Measurements from ENCODE around the gene RNF213. TPM values are rescaled to one million over a fixed set of nuclear protein-coding genes. Genes with fewer than 3 reads are reported as not detected.
A peak's percentile ranks its signal among the peaks of the same experiment; 100 is the strongest.

Gene RNF213
- polyA plus RNA-seq, 1 donor, result 31.0 TPM

DNA sequence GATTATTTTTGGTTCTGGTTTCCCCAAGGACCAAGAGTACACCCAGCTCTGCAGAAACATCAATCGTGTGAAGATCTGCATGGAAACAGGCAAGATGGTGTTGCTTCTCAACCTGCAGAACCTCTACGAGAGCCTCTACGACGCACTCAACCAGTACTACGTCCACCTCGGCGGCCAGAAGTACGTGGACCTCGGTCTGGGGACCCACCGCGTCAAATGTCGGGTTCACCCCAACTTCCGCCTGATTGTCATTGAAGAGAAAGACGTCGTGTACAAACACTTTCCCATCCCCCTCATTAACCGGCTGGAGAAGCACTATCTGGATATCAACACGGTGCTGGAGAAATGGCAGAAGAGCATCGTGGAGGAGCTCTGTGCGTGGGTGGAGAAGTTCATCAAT, 86.9 kb downstream of the RNF213 start:
- DNase-seq (ENCODE audit: low read depth), result no peak

DNA sequence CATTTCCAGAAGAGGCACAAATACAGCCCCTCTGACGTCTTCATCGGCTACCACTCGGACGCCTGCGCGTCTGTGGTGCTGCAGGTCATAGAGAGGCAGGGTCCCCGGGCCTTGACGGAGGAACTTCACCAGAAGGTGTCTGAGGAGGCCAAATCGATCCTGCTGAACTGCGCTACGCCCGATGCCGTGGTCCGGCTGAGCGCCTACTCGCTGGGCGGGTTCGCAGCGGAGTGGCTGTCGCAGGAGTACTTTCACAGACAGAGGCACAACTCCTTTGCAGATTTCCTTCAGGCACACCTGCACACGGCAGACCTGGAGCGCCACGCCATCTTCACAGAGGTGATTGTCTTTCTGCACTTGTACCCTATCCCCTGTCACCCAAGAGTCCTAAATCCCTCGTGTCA, 87.3 kb downstream of the RNF213 start:
- no peak for DNase-seq (ENCODE audit: low read depth)

DNA sequence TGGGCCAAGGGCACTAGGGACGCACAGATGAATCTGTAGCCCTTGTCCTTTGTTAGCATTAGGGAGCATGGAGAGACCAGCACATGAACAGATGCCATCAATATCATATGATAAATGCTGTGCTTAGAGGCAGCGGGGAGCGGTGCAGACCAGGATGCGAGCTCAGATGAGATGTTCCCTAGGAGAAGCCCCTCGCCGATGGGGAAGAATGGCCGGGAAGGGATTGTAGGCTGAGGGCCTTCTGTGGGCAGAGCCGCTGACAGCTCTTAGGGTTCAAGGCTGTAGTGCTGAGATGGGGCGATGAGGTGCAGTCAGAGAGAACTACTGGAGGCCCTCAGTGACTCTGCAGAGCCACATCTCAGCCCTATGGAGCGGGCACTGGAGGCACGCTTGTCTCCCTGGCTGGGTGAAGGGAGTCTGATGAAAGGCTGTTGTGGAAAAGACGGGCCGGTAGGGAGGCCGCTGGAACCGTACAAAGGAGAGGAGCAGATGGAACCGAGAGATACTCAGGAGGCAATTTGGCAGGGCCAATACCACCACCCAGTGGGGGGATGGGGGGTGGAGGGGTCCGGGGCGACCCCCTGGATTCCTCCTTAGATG, 88.0 kb downstream of the RNF213 start:
- no peak for DNase-seq (ENCODE audit: low read depth)

DNA sequence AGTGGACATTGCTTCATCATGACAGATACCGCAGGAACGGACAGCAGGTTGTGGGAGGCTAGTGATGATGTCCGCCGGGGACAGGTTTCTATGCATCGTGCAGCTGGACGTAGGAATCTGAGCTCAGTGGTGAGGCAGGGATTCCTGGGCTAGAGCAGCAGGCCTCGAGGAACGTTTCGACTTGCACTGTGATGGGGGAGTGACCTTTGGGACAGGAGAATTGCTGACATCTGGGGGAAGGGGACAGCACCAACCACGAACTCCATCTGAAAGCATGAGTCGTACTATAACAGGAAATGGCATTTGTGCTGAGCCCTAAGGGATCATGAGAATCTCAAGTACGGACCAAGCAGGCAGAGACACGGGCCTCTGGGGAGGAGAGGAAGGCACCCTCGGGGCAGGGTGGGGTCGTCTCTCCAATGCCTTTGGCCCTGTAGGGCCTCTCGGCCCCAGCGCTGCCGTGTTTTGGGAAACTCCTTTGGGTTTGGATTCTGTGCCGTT, 88.5 kb downstream of the RNF213 start:
- DNase-seq (ENCODE audit: low read depth), result no peak

DNA sequence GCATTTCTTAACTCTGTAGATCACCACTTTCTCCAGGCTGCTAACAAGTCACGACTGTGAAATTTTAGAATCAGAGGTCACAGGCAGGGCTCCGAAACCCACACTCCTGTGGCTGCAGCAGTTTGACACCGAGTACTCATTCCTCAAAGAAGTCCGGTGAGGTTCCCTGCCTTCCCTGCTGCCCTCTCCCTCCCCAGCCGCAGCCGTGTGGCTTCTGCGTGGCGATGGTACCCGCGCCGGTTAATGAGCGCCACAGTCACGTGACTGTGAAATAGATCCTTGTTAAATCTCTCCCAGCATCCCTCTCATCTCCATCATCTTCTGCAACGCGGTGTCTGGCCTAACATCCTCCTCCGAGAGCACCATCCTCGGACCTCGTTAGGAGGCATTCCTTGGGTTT, 89.1 kb downstream of the RNF213 start:
- DNase-seq (ENCODE audit: low read depth), result no peak

DNA sequence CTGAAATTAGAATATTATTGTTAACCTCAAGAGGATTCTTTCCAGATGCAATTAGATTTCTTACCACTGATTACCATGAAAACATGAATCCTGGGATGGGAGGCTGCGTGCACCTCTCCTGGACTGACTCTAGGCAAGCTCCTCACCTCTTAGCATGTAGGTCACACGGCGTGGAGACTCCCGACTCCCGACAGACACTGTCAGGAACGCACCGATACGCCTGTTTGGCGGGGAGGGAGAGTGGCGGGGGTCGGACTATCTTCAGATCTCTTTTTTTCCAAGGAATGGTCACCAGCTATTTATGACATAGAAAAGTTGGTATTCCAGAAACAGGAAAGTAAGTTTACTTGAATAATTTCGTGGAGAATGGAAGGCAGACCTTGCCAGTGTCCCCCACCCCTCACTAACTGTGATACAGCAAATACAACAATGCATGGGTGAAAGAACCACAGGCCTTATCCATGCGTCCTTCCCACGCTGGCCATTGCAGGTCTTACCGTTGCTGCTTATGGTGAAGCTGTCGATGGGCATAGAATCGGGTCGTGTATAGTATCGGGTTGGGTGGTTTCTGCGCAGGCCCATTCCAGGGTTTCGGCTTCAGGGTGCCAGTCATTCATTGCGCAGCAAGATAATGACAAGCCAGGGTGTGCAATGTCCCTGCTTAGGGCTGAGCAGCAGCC, 91.7 kb downstream of the RNF213 start:
- DNase-seq (ENCODE audit: low read depth), result no peak

DNA sequence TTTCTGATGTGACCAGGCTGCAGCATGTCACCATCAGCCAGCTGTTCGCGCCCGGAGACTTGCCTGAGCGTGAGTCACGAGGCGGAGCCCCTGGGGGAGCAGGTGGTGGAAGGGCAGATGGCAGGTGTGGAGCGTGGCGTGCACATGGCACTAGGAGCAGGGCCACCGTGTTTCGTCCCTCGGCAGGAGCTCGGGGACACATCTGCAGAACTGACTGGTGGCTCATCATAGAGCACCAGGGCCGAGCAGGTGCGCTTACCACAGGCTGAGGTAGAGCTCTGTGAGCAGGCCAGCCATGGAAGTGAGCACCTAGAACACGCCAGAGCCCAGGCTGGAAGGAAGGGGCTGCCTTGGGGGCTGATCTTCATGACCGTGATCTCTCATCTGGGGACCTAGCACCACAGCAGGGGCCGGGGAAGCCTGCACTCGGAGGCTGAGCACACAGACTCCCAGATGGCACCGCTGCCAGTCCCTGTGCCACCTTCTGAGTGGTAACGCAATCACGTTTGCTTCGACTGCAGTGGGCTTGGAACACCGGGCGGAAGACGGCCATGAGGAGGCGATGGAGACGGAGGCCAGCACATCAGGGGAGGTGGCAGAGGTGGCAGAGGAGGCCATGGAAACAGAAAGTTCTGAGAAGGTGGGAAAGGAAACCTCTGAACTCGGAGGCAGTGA, 92.5 kb downstream of the RNF213 start:
- DNase-seq (ENCODE audit: low read depth), result no peak

DNA sequence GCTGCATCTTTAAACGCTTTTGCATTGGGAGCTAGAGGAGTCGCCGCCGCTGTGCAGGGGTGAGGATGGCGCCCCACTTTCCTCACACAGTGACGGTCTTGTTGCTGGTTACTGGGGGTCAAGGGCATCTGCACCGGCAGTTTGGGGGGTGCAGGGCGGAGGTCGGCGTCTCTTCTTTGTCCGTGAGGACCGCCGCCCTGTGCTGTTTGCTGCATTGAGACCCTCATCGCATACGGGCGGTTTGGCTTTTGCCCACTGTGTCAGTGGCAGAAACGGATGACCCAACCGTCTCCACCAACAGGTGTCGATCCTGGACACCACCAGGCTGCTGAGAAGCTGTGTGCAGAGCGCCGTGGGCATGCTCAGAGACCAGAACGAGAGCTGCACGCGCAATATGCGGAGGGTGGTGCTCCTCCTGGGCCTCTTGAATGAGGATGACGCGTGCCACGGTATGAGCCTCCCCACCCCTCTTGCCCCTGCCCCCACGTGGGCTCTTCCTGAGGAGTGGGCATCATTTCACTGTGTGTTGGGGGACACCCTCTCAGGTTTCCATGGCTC, 93.1 kb downstream of the RNF213 start:
- no peak for DNase-seq (ENCODE audit: low read depth)

DNA sequence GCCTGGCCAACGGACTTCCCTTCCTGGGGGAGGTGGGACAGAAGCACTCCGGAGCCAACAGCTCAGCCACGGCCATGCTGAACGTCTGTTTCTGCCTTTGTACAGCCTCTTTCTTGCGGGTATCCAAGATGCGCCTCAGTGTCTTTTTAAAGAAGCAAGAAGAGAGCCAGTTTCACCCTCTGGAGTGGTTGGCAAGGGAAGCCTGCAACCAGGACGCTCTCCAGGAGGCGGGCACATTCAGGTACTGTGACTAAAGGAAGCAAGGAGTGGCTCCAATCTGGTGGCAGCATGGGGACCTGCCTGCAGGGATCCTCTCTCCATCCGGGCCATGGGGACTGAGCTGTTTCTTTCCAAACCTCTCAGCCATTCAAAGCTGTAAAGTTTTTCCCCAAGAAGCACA, 93.7 kb downstream of the RNF213 start:
- DNase-seq (ENCODE audit: low read depth), result no peak

DNA sequence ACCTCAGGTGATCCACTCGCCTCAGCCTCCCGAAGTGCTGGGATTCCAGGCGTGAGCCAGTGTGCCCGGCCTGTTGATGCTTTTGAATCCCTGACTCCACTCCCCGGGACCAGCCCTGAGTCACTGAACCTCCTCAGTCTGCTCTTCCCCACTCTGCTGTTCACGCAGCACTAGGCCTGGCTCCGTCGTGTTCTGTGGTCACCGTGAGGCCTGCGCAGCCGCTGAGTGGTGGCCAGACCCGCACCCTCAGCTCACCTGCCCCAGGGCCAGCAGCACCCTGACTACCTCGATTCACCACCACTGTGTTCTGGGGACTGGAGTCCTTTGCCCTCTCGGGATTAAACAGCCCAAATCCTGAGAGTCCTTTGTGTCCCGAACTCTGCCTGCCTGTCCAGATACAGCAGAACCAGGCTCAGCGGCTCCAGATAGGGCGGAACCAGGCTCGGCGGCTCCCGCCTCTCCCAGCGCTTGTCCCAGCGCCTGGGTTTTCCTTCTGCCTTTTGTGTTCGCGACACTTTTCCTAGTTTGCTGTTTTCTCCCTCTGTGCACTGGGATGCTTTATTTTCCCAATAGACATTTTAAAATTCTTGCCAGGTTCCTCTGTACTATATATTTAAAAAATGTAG, 95.7 kb downstream of the RNF213 start:
- DNase-seq (ENCODE audit: low read depth), result no peak

DNA sequence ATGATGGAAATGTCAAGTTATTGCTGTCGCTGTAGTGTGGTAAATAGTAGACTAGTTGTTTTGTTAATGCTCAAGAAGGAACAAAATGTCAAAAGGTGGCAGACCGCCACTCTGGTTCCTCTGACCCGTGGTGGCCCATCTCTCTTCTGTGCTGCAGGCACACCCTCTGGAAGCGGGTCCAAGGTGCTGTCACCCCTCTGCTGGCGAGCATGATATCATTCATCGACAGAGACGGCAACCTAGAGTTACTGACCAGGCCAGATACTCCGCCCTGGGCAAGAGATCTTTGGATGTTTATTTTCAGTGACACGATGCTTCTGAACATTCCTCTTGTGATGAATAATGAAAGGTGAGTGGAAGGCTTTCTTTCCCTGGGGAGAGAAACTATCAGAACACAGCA, 97.5 kb downstream of the RNF213 start:
- DNase-seq (ENCODE audit: low read depth), result no peak

DNA sequence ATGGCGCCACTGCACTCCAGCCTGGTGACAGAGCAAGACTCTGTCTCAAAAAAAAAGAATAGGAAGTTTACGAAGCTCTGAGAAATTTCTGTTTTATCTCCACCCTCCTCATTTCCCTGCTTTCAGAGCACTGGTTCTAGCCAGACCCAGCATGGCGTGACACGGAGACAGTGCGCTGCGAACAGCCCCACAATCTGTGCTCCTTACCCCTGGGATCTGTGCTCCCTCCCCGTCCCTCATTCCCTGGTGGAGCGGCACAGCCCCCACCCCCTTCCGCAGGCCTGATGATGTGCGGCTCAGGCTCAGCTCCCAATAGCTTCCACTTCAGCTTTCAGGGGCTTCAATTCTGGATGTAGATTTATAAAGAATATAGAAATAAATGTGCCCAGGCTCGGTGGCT, 98.2 kb downstream of the RNF213 start:
- no peak for DNase-seq (ENCODE audit: low read depth)

DNA sequence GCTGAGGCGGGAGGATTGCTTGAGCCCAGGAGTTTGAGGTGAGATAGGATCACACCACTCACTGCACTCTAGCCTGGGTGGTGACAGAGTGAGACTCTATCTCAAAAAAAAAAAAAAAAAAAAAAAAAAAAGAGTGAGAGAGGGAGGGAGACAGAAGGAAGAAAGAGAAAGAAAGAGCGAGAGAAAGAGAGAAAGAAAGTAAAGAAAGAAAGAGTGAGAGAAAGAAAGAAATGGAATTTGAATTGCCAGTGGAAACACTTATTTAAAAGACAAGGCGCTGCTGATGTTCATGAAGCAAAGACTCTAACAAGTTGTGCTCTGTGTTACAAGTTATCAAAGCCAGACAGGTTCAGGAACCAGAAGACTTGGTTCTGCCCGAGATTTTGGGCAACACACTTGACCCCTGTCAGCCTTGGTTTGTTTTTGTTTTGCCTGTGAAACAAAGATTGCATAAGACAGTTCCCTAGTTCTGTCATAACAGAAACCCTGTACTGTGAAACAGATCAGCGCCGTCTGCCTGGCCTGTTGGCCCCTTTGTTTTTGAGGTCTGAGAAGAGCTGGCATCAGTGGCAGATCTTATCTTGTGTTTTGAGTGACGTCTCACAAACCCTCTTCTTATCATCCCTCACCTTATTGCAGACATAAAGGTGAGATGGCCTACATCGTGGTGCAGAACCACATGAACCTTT, 98.9 kb downstream of the RNF213 start:
- no peak for DNase-seq (ENCODE audit: low read depth)

DNA sequence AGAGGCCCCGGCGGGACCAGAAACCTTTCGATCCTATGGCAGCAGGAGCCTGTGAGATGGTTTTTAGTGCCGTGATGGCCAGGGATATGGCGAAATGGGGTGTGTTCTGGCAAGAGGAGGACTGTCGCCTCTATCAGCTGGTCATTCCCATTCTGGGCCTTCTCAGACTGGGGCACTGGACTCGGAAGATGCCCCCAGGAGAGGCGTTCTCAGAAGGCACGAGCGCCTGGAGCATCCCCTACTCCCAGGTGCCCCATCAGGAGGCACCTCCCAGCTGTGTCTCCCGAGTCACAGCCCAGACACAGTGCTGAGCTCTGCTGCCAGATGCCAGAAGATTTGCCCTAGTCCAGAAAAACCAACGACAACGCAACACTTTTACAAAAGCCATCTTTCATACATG, 99.7 kb downstream of the RNF213 start:
- no peak for DNase-seq (ENCODE audit: low read depth)

DNA sequence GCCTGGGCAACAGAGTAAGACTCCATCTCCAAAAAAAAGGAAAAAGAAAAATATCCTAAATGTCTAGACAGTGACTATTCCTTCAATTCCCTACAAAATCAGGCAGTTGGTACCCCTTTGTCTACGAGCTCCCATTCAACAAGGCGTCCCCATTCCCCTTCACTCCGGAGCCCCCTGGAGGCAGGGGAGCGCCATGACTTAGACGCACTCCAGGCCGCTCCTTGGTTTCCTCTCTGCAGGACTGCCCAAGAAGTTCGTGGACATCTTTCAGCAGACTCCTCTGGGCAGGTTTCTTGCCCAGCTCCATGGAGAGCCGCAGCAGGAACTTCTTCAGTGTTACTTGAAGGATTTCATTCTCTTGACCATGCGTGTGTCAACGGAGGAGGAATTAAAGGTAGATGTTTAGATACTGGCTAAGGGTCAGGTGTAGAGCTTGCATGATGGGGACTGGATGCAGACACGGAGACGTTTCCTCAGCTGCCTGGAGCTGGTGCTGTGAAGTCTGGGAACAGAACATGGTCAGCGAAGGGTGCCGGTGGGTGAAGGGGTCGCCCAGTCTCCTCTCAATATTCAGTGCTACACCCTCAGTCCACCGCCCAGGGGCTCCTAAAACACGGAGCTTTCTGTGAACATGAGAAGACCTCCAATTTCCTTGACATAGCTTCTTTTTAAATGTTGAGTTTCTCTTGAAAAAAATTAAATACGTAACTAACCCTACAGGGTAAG, 101.0 kb downstream of the RNF213 start:
- no peak for DNase-seq (ENCODE audit: low read depth)

DNA sequence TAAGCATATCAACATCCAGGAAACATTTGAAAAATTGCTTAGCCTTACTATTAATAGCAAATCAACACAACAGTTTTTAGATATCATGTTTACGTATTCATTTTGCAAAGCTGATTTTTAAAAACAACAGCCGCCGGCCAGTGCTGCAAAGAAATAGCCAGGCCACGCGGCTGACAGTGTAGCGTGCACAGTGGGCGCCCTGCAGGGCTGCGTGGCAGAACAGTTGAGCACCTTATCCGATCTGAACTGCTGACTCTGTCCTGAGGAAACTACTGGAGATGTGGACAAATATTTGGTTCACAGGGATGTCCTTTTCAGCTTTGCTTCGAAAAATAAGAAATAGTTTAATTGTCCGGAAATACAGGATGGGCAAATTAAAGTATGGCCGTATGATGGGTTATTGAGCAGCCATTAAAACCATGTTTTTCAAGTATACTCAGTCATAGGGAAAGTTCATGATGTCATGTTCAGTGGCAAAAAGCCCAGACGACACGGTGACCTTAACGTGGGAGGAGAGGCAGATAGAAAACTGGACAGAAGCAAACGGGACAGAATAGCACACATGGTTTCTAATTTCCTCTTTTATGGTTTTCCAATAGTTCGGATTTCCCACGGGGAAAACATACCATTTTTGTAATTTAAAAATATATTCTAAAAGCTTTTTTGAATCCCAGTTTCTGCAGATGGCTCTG, 101.9 kb downstream of the RNF213 start:
- DNase-seq (ENCODE audit: low read depth), result peak; percentile 29

DNA sequence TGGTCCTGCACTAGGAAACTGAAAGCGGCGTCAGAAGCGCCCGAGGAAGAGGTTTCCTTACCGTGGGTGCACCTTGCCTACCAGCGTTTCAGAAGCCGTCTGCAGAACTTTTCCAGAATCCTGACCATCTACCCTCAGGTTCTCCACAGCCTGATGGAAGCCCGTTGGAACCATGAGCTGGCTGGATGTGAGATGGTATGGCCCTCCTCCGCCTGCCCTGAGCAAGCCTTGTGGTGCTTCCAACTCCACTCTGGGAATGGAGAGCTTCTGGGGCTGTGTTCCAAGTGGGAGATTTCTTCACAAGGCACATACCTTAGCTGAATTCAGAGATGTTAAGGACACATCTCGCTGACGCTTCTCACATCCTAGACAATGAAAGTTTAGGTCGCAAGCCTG, 102.5 kb downstream of the RNF213 start:
- DNase-seq (ENCODE audit: low read depth), result no peak

DNA sequence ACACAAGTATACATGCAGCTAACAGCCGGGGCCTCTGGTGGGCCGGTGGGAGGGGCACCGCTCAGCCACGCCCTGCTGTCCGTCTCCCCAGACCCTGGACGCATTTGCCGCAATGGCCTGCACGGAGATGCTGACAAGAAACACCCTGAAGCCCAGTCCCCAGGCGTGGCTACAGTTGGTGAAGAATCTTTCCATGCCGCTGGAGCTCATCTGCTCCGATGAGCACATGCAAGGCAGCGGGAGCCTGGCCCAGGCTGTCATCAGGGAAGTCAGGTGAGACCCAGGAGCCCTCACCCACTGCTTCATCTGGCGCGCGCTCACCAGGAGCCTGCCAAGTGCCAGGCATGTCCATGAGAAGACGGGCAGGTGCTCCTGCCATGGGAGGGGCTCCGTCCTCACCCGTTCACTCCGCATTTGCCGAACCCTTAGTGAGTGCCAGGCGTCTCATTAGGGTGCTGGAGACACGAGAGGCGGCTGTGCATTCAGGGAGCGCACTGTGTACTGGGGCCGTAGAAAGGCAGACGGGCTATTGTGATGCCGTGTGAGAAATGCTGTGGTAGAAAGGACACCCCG, 103.0 kb downstream of the RNF213 start:
- no peak for DNase-seq (ENCODE audit: low read depth)

DNA sequence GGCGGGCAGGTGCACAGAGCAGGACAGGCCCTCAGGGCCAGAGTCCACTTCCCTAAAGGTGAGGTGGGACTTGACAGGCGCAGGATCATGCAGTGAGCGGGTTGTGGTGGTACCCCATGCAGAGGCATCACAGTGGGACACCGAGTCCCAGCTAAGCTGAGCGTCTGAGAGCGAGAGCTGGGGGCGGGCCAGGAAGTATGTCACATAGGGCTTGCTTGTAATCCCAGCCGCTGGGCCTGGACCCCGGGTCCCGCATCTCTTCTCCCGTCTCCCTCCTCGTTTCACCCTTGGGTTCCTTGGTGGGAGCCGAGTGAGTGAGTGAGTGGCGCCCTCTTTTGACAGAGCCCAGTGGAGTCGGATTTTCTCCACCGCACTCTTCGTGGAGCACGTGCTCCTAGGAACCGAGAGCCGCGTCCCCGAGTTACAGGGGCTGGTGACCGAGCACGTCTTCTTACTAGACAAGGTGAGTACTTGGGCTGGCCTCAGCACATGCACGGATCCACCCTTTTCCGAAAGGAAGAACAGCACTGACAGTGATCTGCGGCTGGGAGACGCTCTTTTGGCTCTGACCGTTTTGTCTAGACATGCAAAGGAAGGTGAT, 103.5 kb downstream of the RNF213 start:
- no peak for DNase-seq (ENCODE audit: low read depth)

All from forelimb muscle (tissue), 1 donor.